GM10266 (cell line): ENCODE measurements around the gene MET.

Experiments used
- DNase-seq: peaks from one replicate; pipeline ENCODE4 v3.0.0; 2012; ENCODE audit errors: extremely low spot score
- TF ChIP-seq, protein P1 (sequence below): IDR thresholded peaks from 2 replicates; pipeline ENCODE4 v1.5.1; 2012; ENCODE audit warnings: mild to moderate bottlenecking, low read depth; ENCODE audit not compliant: control insufficient read depth, insufficient read depth; ENCODE audit errors: missing control alignments

Gene MET

GRCh38 chr7:116802746-116803152, 130.8 kb downstream of the MET start:
- peak; percentile 16 for DNase-seq

DNA sequence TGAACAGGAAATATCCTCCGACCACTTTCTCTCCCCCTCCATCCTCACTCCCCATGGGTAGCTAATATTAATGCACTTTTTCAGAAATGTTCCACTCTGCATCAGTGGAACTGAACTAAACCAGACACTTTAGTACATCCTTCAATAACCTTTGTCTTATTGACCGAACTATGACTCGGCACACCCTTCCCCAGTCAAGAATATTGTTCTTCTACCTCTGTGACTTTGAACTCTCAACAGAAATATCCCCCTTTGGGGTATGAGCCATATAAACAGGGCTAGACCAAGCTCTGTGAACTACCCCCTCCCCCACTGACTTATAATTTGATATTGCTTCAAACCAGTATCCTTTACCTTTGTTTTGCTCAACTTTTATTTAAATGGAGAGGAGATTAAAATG, 132.5 kb downstream of the MET start:
- DNase-seq = no peak
- TF ChIP-seq, protein P1, sequence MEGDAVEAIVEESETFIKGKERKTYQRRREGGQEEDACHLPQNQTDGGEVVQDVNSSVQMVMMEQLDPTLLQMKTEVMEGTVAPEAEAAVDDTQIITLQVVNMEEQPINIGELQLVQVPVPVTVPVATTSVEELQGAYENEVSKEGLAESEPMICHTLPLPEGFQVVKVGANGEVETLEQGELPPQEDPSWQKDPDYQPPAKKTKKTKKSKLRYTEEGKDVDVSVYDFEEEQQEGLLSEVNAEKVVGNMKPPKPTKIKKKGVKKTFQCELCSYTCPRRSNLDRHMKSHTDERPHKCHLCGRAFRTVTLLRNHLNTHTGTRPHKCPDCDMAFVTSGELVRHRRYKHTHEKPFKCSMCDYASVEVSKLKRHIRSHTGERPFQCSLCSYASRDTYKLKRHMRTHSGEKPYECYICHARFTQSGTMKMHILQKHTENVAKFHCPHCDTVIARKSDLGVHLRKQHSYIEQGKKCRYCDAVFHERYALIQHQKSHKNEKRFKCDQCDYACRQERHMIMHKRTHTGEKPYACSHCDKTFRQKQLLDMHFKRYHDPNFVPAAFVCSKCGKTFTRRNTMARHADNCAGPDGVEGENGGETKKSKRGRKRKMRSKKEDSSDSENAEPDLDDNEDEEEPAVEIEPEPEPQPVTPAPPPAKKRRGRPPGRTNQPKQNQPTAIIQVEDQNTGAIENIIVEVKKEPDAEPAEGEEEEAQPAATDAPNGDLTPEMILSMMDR = no peak

More at GRCh38 chr7:116802746-116803152, 130.8 kb downstream of the MET start:
- TF ChIP-seq, protein P1 = peak; percentile 45

DNA sequence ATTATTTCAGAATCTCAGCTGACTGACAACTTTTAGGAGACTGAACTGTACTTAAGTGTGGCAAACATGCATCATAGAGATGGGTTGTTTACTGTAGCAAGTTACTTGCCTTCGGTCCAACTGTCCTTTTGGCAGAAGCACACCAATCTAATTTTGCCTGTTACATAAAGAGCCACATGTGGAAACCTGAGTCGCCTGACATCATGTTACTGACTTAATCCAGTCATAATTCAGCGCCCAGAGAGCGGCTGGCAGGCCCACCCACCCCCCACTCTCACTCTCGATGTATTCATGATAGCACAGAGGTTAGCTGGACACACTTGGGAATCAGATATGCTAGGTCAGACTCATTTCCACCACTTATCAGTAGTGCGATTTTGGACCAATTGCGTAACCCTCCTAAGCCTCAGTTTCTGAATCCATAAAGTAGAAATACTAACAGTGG, 133.1 kb downstream of the MET start:
- no peak for DNase-seq
- TF ChIP-seq, protein P1 = no peak

- TF ChIP-seq, protein P1 = no peak
- no peak for DNase-seq
Observed at GRCh38 chr7:116806046-116806944, 134.3 kb downstream of the MET start.

GRCh38 chr7:116807011-116807560, 135.1 kb downstream of the MET start:
- TF ChIP-seq, protein P1 = no peak

GRCh38 chr7:116809636-116810266, 137.8 kb downstream of the MET start:
- peak; percentile 30 for DNase-seq

More at GRCh38 chr7:116807011-116807560, 135.1 kb downstream of the MET start:
- no peak for DNase-seq

More at GRCh38 chr7:116809636-116810266, 137.8 kb downstream of the MET start:
- TF ChIP-seq, protein P1 = peak; percentile 63
